Vagina (tissue), 2 donors: ENCODE data around the gene CHKB.

Experiments used
- CTCF ChIP-seq, 3 experiments: fragments of 450-650 bp in 2 of 3; fragments of 200-600 bp in 1 of 3; sonication (generic) in 1 of 3; IDR thresholded peaks; one replicate each; pipeline ENCODE4 v1.5.1; 2017 to 2019; ENCODE audit warnings: antibody characterized with exemption in 3 of 3, mild to moderate bottlenecking in 2 of 3, moderate library complexity in 2 of 3
- POLR2A ChIP-seq, 2 donors: fragments of 450-650 bp; IDR thresholded peaks; one replicate each; pipeline ENCODE4 v1.6.1; 2017; ENCODE audit warnings: antibody characterized with exemption in 2 of 2, mild to moderate bottlenecking in 2 of 2, moderate library complexity in 2 of 2

GRCh38 chr22:50608996-50609395 is 26.3 kb upstream of the CHKB start:
- TF ChIP-seq CTCF (IDR thresholded peaks at IDR 0.05), result no peak
- TF ChIP-seq POLR2A (IDR thresholded peaks at IDR 0.05), result no peak
